ENCODE data around the gene TNPO3.

The TNPO3 gene

GRCh38 chr7:129024125-129024524 lies 30.8 kb downstream of the TNPO3 start:
- H3K9me3 ChIP-seq (ENCODE audit: low read length), result no peaks in the 10 kb centered on the region
- H3K36me3 ChIP-seq (ENCODE audit: insufficient read depth, low read length), result peaks cover 6% of the 10 kb centered on the region

GRCh38 chr7:129021656-129022055 lies 33.3 kb downstream of the TNPO3 start:
- Histone ChIP-seq H3K27me3 (ENCODE audit: insufficient read depth, low read length) (no peaks in the 10 kb centered on the region), H3K4me3 (ENCODE audit: low read length) (no peak overlapping the region), H3K9me3 (ENCODE audit: low read length) (no peaks in the 10 kb centered on the region), H2AFZ (ENCODE audit: low read depth, low read length) (no peak overlapping the region), H3K4me1 (ENCODE audit: insufficient read depth, low read length) (no peaks in the 10 kb centered on the region), H3K36me3 (ENCODE audit: insufficient read depth, low read length) (peaks cover 12% of the 10 kb centered on the region)

More at GRCh38 chr7:129024125-129024524, 30.8 kb downstream of the TNPO3 start:
- no peak overlapping the region for H2AFZ ChIP-seq (ENCODE audit: low read depth, low read length)
- H3K4me3 ChIP-seq (ENCODE audit: low read length), result no peak overlapping the region
- no peaks in the 10 kb centered on the region for H3K27me3 ChIP-seq (ENCODE audit: insufficient read depth, low read length)
- no peaks in the 10 kb centered on the region for H3K4me1 ChIP-seq (ENCODE audit: insufficient read depth, low read length)

- Histone ChIP-seq H3K4me3 (ENCODE audit: low read length) (no peak overlapping the region), H2AFZ (ENCODE audit: low read depth, low read length) (no peak overlapping the region), H3K9me3 (ENCODE audit: low read length) (no peaks in the 10 kb centered on the region), H3K36me3 (ENCODE audit: insufficient read depth, low read length) (peaks cover 43% of the 10 kb centered on the region), H3K27me3 (ENCODE audit: insufficient read depth, low read length) (no peaks in the 10 kb centered on the region), H3K4me1 (ENCODE audit: insufficient read depth, low read length) (no peaks in the 10 kb centered on the region)
Measured at GRCh38 chr7:129017933-129018538, 36.9 kb downstream of the TNPO3 start.

GRCh38 chr7:129017264-129017663 lies 37.6 kb downstream of the TNPO3 start:
- Histone ChIP-seq H3K27me3 (ENCODE audit: insufficient read depth, low read length) (no peaks in the 10 kb centered on the region), H3K4me1 (ENCODE audit: insufficient read depth, low read length) (no peaks in the 10 kb centered on the region), H3K9me3 (ENCODE audit: low read length) (no peaks in the 10 kb centered on the region), H3K36me3 (ENCODE audit: insufficient read depth, low read length) (peaks cover 48% of the 10 kb centered on the region), H2AFZ (ENCODE audit: low read depth, low read length) (no peak overlapping the region), H3K4me3 (ENCODE audit: low read length) (no peak overlapping the region)

GRCh38 chr7:129014501-129015101 lies 40.3 kb downstream of the TNPO3 start:
- Histone ChIP-seq H3K4me3 (ENCODE audit: low read length) (no peak overlapping the region), H3K27me3 (ENCODE audit: insufficient read depth, low read length) (no peaks in the 10 kb centered on the region), H3K36me3 (ENCODE audit: insufficient read depth, low read length) (peaks cover 61% of the 10 kb centered on the region), H3K4me1 (ENCODE audit: insufficient read depth, low read length) (no peaks in the 10 kb centered on the region), H2AFZ (ENCODE audit: low read depth, low read length) (no peak overlapping the region), H3K9me3 (ENCODE audit: low read length) (no peaks in the 10 kb centered on the region)

- Histone ChIP-seq H3K4me1 (ENCODE audit: insufficient read depth, low read length) (no peaks in the 10 kb centered on the region), H3K9me3 (ENCODE audit: low read length) (no peaks in the 10 kb centered on the region), H3K36me3 (ENCODE audit: insufficient read depth, low read length) (peaks cover 66% of the 10 kb centered on the region), H3K27me3 (ENCODE audit: insufficient read depth, low read length) (no peaks in the 10 kb centered on the region), H2AFZ (ENCODE audit: low read depth, low read length) (no peak overlapping the region), H3K4me3 (ENCODE audit: low read length) (no peak overlapping the region)
Measured at GRCh38 chr7:129013048-129013724, 41.7 kb downstream of the TNPO3 start.

GRCh38 chr7:129012641-129013040 lies 42.3 kb downstream of the TNPO3 start:
- no peak overlapping the region for H2AFZ ChIP-seq (ENCODE audit: low read depth, low read length)
- H3K27me3 ChIP-seq (ENCODE audit: insufficient read depth, low read length), result no peaks in the 10 kb centered on the region
- H3K36me3 ChIP-seq (ENCODE audit: insufficient read depth, low read length), result peaks cover 63% of the 10 kb centered on the region
- no peaks in the 10 kb centered on the region for H3K9me3 ChIP-seq (ENCODE audit: low read length)
- no peak overlapping the region for H3K4me3 ChIP-seq (ENCODE audit: low read length)
- H3K4me1 ChIP-seq (ENCODE audit: insufficient read depth, low read length), result no peaks in the 10 kb centered on the region

GRCh38 chr7:129010075-129010474 lies 44.8 kb downstream of the TNPO3 start:
- no peaks in the 10 kb centered on the region for H3K4me1 ChIP-seq (ENCODE audit: insufficient read depth, low read length)
- no peak overlapping the region for H3K4me3 ChIP-seq (ENCODE audit: low read length)
- H3K27me3 ChIP-seq (ENCODE audit: insufficient read depth, low read length), result no peaks in the 10 kb centered on the region
- H3K36me3 ChIP-seq (ENCODE audit: insufficient read depth, low read length), result peaks cover 57% of the 10 kb centered on the region
- no peaks in the 10 kb centered on the region for H3K9me3 ChIP-seq (ENCODE audit: low read length)
- H2AFZ ChIP-seq (ENCODE audit: low read depth, low read length), result no peak overlapping the region

GRCh38 chr7:129009437-129009836 lies 45.5 kb downstream of the TNPO3 start:
- Histone ChIP-seq H3K36me3 (ENCODE audit: insufficient read depth, low read length) (peaks cover 54% of the 10 kb centered on the region), H3K9me3 (ENCODE audit: low read length) (no peaks in the 10 kb centered on the region), H3K4me1 (ENCODE audit: insufficient read depth, low read length) (no peaks in the 10 kb centered on the region), H3K4me3 (ENCODE audit: low read length) (no peak overlapping the region), H2AFZ (ENCODE audit: low read depth, low read length) (no peak overlapping the region), H3K27me3 (ENCODE audit: insufficient read depth, low read length) (no peaks in the 10 kb centered on the region)

- no peak overlapping the region for H2AFZ ChIP-seq (ENCODE audit: low read depth, low read length)
- H3K4me3 ChIP-seq (ENCODE audit: low read length), result no peak overlapping the region
Measured at GRCh38 chr7:129008645-129009414, 46.1 kb downstream of the TNPO3 start.

GRCh38 chr7:129007572-129007971 lies 47.3 kb downstream of the TNPO3 start:
- Histone ChIP-seq H3K9me3 (ENCODE audit: low read length) (no peaks in the 10 kb centered on the region), H3K4me3 (ENCODE audit: low read length) (no peak overlapping the region), H3K27me3 (ENCODE audit: insufficient read depth, low read length) (no peaks in the 10 kb centered on the region), H3K36me3 (ENCODE audit: insufficient read depth, low read length) (peaks cover 48% of the 10 kb centered on the region), H2AFZ (ENCODE audit: low read depth, low read length) (no peak overlapping the region), H3K4me1 (ENCODE audit: insufficient read depth, low read length) (no peaks in the 10 kb centered on the region)

More at GRCh38 chr7:129008645-129009414, 46.1 kb downstream of the TNPO3 start:
- Histone ChIP-seq H3K27me3 (ENCODE audit: insufficient read depth, low read length) (no peaks in the 10 kb centered on the region), H3K9me3 (ENCODE audit: low read length) (no peaks in the 10 kb centered on the region), H3K4me1 (ENCODE audit: insufficient read depth, low read length) (no peaks in the 10 kb centered on the region), H3K36me3 (ENCODE audit: insufficient read depth, low read length) (peaks cover 53% of the 10 kb centered on the region)

- Histone ChIP-seq H2AFZ (ENCODE audit: low read depth, low read length) (no peak overlapping the region), H3K4me3 (ENCODE audit: low read length) (no peak overlapping the region), H3K4me1 (ENCODE audit: insufficient read depth, low read length) (no peaks in the 10 kb centered on the region), H3K27me3 (ENCODE audit: insufficient read depth, low read length) (no peaks in the 10 kb centered on the region), H3K36me3 (ENCODE audit: insufficient read depth, low read length) (peaks cover 51% of the 10 kb centered on the region), H3K9me3 (ENCODE audit: low read length) (no peaks in the 10 kb centered on the region)
Measured at GRCh38 chr7:129006636-129007414, 48.1 kb downstream of the TNPO3 start.
